Heart left ventricle (tissue), 13 donors: ENCODE measurements around the gene TIMP1.

Experiments
- POLR2A ChIP-seq, 2 donors: fragments of 450-650 bp; IDR thresholded peaks; one replicate each; pipeline ENCODE4 v1.6.1; 2017; ENCODE audit warnings: antibody characterized with exemption in 2 of 2, mild to moderate bottlenecking in 2 of 2, moderate library complexity in 2 of 2
- TF ChIP-seq, protein P1 (sequence below), 12 donors: fragments of 200-600 bp; sonication (generic) in 4 of 12; IDR thresholded peaks; one replicate each; pipeline versions ENCODE4 v1.5.0 to v1.8.0; 2018 to 2022; ENCODE audit warnings: antibody characterized with exemption in 12 of 12, mild to moderate bottlenecking in 5 of 12
- donor health status: ischemic (EF 13 %, LVEDD 7.1; RV severe dilation, severe dysfunction).
- donor health status: DM: no; HTN: yes; CAD: no.
- donor health status: DM: no; HTN: no; CAD: no.
- donor health status: ischemic (EF 25% LVEDD 6.9; RV normal size, moderate dysfunction).
- donor health status: ischemic (EF 25% LVEDD 5.7; RV mildly dilated, moderate dysfunction).
- donor health status: ischemic (EF 35%, LVEDD 5.7; RV mildly dilated, moderate dysfunction).
- donor health status: nonischemic (EF 11% LVEDD 7.7; RV severe dilation, severe dysfunction).
- donor health status: DM: yes; HTN: yes; CAD: no.
- donor health status: PGD.
- donor health status: ischemic (EF 29% LVEDD 5.4; RV normal size, mild dysfunction).
- donor health status: nonischemic (EF 23%, LVEDD 6.1; RV moderate dilation, normal function).

- no peak for TF ChIP-seq POLR2A (IDR thresholded peaks at IDR 0.05)
- TF ChIP-seq, protein P1, sequence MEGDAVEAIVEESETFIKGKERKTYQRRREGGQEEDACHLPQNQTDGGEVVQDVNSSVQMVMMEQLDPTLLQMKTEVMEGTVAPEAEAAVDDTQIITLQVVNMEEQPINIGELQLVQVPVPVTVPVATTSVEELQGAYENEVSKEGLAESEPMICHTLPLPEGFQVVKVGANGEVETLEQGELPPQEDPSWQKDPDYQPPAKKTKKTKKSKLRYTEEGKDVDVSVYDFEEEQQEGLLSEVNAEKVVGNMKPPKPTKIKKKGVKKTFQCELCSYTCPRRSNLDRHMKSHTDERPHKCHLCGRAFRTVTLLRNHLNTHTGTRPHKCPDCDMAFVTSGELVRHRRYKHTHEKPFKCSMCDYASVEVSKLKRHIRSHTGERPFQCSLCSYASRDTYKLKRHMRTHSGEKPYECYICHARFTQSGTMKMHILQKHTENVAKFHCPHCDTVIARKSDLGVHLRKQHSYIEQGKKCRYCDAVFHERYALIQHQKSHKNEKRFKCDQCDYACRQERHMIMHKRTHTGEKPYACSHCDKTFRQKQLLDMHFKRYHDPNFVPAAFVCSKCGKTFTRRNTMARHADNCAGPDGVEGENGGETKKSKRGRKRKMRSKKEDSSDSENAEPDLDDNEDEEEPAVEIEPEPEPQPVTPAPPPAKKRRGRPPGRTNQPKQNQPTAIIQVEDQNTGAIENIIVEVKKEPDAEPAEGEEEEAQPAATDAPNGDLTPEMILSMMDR (IDR thresholded peaks at IDR 0.05): no peak
Observed at GRCh38 chrX:47587906-47588735, 5.9 kb downstream of the TIMP1 start.
